HepG2 (cell line): ENCODE results near the gene GDE1. TPM values are rescaled to one million over a fixed set of nuclear protein-coding genes. Genes with fewer than 3 reads are reported as not detected.

Source experiments
- ELF1 ChIP-seq: sonication (generic); formaldehyde crosslinking; IDR thresholded peaks from 2 replicates; pipeline ENCODE4 v1.4.0; 2020; ENCODE audit warnings: missing genetic modification reagents
- ELK4 ChIP-seq: sonication (generic); formaldehyde crosslinking; IDR thresholded peaks from 2 replicates; pipeline ENCODE4 v1.9.0; 2021; ENCODE audit warnings: missing genetic modification reagents, borderline replicate concordance
- FIP1L1 ChIP-seq: fragments of 200-400 bp; formaldehyde crosslinking; IDR thresholded peaks from 2 replicates; pipeline ENCODE4 v1.6.1; 2018; ENCODE audit warnings: low read depth, mild to moderate bottlenecking, low read length, moderate library complexity, borderline replicate concordance; ENCODE audit not compliant: insufficient read depth
- HOXA5 ChIP-seq: sonication (generic); formaldehyde crosslinking; IDR thresholded peaks from 2 replicates; pipeline ENCODE4 v1.4.0; 2020; ENCODE audit warnings: missing genetic modification reagents
- JARID2 ChIP-seq: sonication (generic); formaldehyde crosslinking; IDR thresholded peaks from 2 replicates; pipeline ENCODE4 v1.8.1; 2023; ENCODE audit warnings: missing genetic modification reagents, inconsistent platforms; ENCODE audit not compliant: insufficient replicate concordance
- JUND ChIP-seq: sonication (generic); formaldehyde crosslinking; IDR thresholded peaks from 2 replicates; pipeline ENCODE4 v1.8.0; 2022; ENCODE audit warnings: mild to moderate bottlenecking, missing genetic modification reagents
- KDM4B ChIP-seq: sonication (generic); formaldehyde crosslinking; IDR thresholded peaks from 2 replicates; pipeline ENCODE4 v1.4.0; 2020; ENCODE audit warnings: missing genetic modification reagents
- MYPOP ChIP-seq: sonication (generic); formaldehyde crosslinking; IDR thresholded peaks from 2 replicates; pipeline ENCODE4 v1.8.1; 2023; ENCODE audit warnings: mild to moderate bottlenecking, moderate library complexity, missing genetic modification reagents
- NR0B2 ChIP-seq: sonication (generic); formaldehyde crosslinking; IDR thresholded peaks from 2 replicates; pipeline ENCODE4 v1.4.0; 2020; ENCODE audit warnings: mild to moderate bottlenecking, missing genetic modification reagents
- RBAK ChIP-seq: sonication (generic); formaldehyde crosslinking; IDR thresholded peaks from 2 replicates; pipeline ENCODE4 v1.5.1; 2020; ENCODE audit warnings: mild to moderate bottlenecking, missing genetic modification reagents
- RFX5 ChIP-seq: IDR thresholded peaks from 2 replicates; pipeline ENCODE4 v1.6.1; 2011; ENCODE audit warnings: low read depth, low read length, improper control_type of control experiment
- TEAD3 ChIP-seq: optimal IDR thresholded peaks from 2 replicates; pipeline ENCODE3; 2016; ENCODE audit warnings: borderline replicate concordance
- THAP9 ChIP-seq: sonication (generic); formaldehyde crosslinking; IDR thresholded peaks from 2 replicates; pipeline ENCODE4; 2020; ENCODE audit warnings: missing genetic modification reagents, mild to moderate bottlenecking, borderline replicate concordance
- ZBTB1 ChIP-seq: sonication (generic); formaldehyde crosslinking; IDR thresholded peaks from 2 replicates; pipeline ENCODE4 v1.4.0; 2020; ENCODE audit warnings: missing genetic modification reagents, borderline replicate concordance
- ZBTB34 ChIP-seq: sonication (generic); formaldehyde crosslinking; IDR thresholded peaks from 2 replicates; pipeline ENCODE4 v1.8.0; 2022; ENCODE audit warnings: mild to moderate bottlenecking, missing genetic modification reagents
- ZKSCAN1 ChIP-seq: fragments of 150-350 bp; IDR thresholded peaks from 2 replicates; pipeline ENCODE4 v1.6.1; 2014; ENCODE audit warnings: low read length
- ZNF121 ChIP-seq: sonication (generic); formaldehyde crosslinking; IDR thresholded peaks from 2 replicates; pipeline ENCODE4 v1.5.0; 2020; ENCODE audit warnings: mild to moderate bottlenecking, missing genetic modification reagents
- ZNF124 ChIP-seq: sonication (generic); formaldehyde crosslinking; IDR thresholded peaks from 2 replicates; pipeline ENCODE4 v1.4.0; 2020; ENCODE audit warnings: missing genetic modification reagents
- ZNF263 ChIP-seq: sonication (generic); formaldehyde crosslinking; IDR thresholded peaks from 2 replicates; pipeline ENCODE4 v1.4.0; 2020; ENCODE audit warnings: missing genetic modification reagents
- ZNF713 ChIP-seq: sonication (generic); formaldehyde crosslinking; IDR thresholded peaks from 2 replicates; pipeline ENCODE4 v1.4.0; 2020; ENCODE audit warnings: mild to moderate bottlenecking, missing genetic modification reagents
- ZNF775 ChIP-seq: sonication (generic); formaldehyde crosslinking; IDR thresholded peaks from 2 replicates; pipeline ENCODE4 v1.4.0; 2020; ENCODE audit warnings: missing genetic modification reagents, mild to moderate bottlenecking, moderate library complexity, borderline replicate concordance
- ZNF776 ChIP-seq: sonication (generic); formaldehyde crosslinking; IDR thresholded peaks from 2 replicates; pipeline ENCODE4 v1.4.0; 2020; ENCODE audit warnings: mild to moderate bottlenecking, missing genetic modification reagents
- polyA plus RNA-seq, 8 experiments: library from polyadenylated mRNA; depleted of rRNA in 3 of 8; stranded (reverse) in 7 of 8; unstranded in 1 of 8; fragments of >200 nt; fragmentation: Illumina TruSeq in 4 of 8; extraction: Trizol in 4 of 8; gene quantifications; 2 replicates each; pipeline versions ENCODE4 v1.2.1 to v1.2.3, GENCODE V29; 2011 to 2016; ENCODE audit warnings: low read depth in 4 of 8, missing spikeins in 1 of 8, mixed read lengths in 1 of 8; ENCODE audit not compliant: insufficient read depth in 1 of 8
- total RNA-seq, 5 experiments: library from RNA; depleted of rRNA; stranded (reverse); fragments of >200 nt; fragmentation: Illumina TruSeq; extraction: Trizol; gene quantifications; 2 replicates each; pipeline ENCODE4 v1.2.3, GENCODE V29; 2016; ENCODE audit warnings: low read depth in 1 of 5
- TF ChIP-seq, protein P1 (sequence below): IDR thresholded peaks from 2 replicates; pipeline ENCODE4 v1.6.1; 2016; ENCODE audit warnings: low read depth, borderline replicate concordance

Gene GDE1
- total and polyA plus RNA-seq, 2 of the 13 experiments (the other 11 are each of a cell fraction or from before 2014, with no cell fraction given): 35.9 to 59.0 TPM

DNA sequence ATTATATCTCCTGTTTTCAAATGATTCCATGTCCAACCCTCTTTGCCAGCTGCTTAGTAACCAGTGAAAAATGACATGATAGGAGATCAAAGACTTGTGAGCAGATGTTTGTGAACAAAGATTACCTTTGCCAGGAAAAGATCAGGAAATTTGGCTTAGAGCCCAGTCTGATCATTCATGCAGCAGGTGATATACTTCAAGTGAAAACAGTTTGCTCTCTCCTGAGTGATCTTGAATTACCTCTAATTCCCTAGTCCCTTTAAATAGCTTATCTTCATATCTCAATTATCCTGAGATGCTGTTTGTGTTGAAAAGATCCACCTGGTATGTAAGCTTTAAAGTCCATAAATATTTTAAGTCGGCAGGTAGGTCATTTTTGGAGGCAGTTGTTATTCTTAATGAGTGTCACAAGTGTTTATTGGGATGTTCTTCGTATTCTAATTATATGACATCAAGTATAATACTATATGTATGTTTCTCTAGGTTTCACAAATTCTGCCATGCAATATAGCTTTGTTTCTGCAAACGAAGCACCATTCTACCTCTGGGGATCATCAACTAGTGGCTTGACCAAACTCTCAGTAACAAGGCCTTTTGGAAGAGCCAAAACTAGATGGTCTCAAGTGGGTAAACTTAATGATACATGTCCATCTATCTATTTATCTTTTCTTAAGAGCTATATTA, 20.4 kb upstream of the GDE1 start (continued):
- TF ChIP-seq ZNF263 (CRISPR knock-in tag): no peak
- no peak; the same call in 1 of the 2 replicates for TF ChIP-seq MYPOP
- TF ChIP-seq ZBTB1 (CRISPR knock-in tag): no peak
- TF ChIP-seq TEAD3: peak; percentile 96
- TF ChIP-seq JARID2 (CRISPR knock-in tag): no peak
- no peak for TF ChIP-seq ZKSCAN1
- no peak for TF ChIP-seq RBAK (CRISPR knock-in tag)
- no peak for TF ChIP-seq JUND (CRISPR knock-in tag)
- peak; percentile 91 for TF ChIP-seq ZNF124 (CRISPR knock-in tag)
- TF ChIP-seq ELK4 (CRISPR knock-in tag): no peak
- 0 out of 2 replicates have a peak, but pooled peaks have one; percentile 46 for TF ChIP-seq RFX5
- TF ChIP-seq ZNF713 (CRISPR knock-in tag): no peak
- TF ChIP-seq THAP9 (CRISPR knock-in tag): no peak
- TF ChIP-seq ELF1 (CRISPR knock-in tag): peak; percentile 37; the same call in 1 of the 2 replicates
- no peak for TF ChIP-seq ZNF775 (CRISPR knock-in tag)
- no peak for TF ChIP-seq ZNF776 (CRISPR knock-in tag)
- TF ChIP-seq ZNF121 (CRISPR knock-in tag): no peak
- peak; percentile 96 for TF ChIP-seq ZBTB34 (CRISPR knock-in tag)
- TF ChIP-seq FIP1L1: no peak
- peak; percentile 81; the same call in 1 of the 2 replicates for TF ChIP-seq HOXA5 (CRISPR knock-in tag)
- TF ChIP-seq, protein P1, sequence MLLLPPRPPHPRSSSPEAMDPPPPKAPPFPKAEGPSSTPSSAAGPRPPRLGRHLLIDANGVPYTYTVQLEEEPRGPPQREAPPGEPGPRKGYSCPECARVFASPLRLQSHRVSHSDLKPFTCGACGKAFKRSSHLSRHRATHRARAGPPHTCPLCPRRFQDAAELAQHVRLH (CRISPR knock-in tag): peak; percentile 91; the same call in 1 of the 2 replicates
- peak; percentile 77; the same call in 1 of the 2 replicates for TF ChIP-seq KDM4B (CRISPR knock-in tag)
- no peak for TF ChIP-seq NR0B2
